Head of caudate nucleus (tissue), 42 donors: Measurements from ENCODE around the gene CDH5.
A peak's percentile ranks its signal among the peaks of the same experiment; 100 is the strongest.
"Not testable (repeated sequence)": the region's sequence is repeated elsewhere in the genome, so short reads cannot be mapped to it uniquely, and the experiment has no call there.

Experiments used
- DNase-seq, 42 donors: peaks; one replicate each; pipeline versions ENCODE4 v3.0.0 to v3.0.0-alpha.2; 2020 to 2021; ENCODE audit warnings: mixed read lengths in 7 of 42
- intact Hi-C: fragments of 100-400 bp; cut with DNase I; formaldehyde crosslinking; loops from one replicate; pipeline ENCODE4 v1.15.0; 2022

CDH5 gene

DNA sequence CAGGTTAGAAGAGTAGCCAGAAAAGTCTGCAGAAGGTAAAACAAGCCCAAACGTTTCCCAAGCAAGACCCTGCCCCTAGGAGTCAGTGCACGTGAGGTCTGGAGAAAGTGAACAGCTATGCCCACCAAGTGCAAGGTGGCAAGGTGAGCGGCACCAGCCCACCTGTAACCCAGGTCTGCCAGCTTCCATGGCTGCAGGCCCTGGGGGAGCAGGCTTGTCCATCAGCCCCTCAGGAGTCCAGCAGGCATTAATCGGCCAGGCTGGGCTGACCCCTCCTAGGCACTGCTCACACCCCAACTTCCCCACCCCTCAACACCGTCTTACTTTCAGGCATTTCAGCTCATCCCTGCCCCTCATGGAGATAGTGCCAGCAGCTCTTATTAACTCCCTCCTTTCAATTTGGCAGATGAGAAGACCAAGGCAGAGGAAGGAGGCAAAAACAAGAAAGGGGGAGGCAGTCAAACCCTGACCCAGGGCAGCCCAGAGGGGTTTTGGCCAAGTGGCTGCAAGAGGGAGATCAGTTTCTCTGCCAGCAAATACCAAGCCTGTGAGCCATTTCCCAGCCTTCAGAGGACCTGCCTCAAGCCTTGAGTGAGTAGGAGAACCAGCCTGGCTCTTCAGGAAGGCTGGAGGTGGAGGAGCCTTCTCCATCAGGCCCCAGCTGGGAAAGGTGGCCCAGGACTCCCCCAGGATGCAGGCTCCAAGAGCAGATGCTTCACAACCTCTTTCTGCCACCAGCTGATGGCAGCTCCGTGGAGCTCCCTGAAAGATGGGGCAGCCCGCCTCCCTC is 75.3 kb downstream of the CDH5 start:
- DNase-seq = peak in 2 of 42 donors; percentile 5 to 22
- intact Hi-C loops = no loop called here

DNA sequence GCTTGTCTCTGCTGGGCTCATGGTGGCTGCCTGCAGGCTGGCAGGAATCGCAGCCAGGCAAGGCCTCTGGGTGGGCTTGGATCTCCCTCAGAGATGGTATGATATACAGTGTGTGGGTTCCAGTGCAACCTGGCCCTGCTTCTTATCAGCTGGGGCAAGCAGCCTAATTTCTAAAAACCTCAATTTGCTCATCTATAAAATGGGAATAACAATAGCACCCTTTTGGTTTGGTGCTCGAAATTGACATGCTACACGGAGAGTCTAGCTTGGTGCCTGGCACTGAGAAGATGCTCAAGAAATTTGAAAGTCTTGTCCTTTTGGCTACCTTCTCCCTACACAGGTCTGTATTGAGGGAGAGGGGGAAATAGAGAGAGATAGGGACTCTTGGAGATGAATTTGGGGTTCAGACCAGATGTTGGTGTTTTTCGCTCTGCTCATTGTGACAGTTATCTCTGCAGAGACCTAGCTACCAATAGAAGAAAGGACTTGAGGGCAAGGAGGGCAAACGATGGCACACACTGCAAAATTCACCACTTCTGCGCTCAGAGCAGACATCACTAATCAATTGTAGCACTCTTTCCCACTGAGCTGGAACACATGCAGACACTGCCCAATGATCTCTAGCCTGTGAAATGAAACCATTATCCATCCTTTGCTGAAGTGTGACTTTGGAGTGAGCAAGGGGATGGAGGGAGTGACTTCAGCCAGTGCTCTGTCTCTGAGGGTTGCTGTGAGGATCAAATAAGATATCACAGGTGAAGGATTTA is 76.2 kb downstream of the CDH5 start:
- intact Hi-C loops = no loop called here
- DNase-seq = no peak

DNA sequence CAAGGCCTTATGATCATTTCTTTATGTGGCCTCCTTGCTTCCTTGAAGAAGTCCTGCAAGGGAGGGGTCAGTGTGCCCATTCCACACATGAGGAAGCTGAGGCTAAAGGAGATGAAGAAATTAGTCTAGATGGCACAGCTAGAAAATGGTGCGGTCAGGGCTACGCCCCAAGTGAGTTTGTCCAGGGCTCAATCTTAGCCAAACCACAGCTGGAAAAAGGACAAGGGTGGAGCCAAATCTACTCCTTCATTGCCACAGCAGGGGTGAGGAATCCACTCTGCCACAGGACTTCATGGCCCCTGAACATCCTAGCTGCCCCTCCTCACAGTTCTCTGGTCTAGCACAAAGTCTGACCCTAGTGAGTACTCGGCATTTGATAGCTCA is 76.8 kb downstream of the CDH5 start:
- peak in 1 of 42 donors; percentile 9 for DNase-seq

DNA sequence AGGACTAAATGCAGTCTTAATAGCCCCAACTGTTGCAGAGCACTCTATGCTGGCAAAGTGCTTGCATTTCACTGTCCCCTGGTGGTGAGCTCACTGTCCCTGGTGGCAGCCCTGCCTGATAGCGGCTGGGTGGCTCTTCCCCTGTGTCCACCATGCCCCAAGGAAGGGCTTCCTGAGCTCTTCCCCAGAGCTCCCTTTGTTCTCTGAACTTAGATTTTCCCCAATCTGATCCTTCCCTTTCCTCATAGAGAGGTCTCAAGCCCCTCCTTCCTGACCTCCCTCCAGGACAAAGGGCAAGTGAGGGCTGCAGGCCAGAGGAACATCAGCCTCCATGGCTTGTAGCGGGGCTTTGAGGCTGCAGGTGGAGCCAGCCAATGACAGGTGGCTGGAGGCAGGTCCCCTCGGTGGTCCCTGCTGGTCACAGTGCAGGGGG is 77.6 kb downstream of the CDH5 start:
- intact Hi-C loops = no loop called here
- no peak for DNase-seq

More for the DNA sequence above, 76.8 kb downstream of the CDH5 start:
- intact Hi-C loops = no loop called here

DNA sequence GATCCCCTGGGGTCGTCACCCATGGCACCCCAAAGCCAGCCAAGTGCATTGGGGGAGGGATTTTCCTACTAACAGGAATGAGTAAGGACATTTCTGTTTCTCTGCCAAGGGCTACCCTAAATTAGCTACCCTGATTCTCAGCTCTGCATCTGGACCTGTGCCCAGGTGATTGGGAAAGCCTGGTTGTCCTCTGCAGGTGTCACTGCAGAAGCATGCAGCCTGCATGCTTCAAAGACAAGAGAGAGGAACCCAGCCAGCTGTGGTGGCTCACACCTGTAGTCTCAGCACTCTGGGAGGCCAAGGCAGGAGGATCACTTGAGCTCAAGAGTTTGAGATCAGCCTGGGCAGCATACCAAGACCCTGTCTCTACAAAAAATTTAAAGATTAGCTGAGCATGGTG is 80.2 kb downstream of the CDH5 start:
- peak in 2 of 42 donors; percentile 3 to 15 for DNase-seq
- intact Hi-C loops = no loop called here

DNA sequence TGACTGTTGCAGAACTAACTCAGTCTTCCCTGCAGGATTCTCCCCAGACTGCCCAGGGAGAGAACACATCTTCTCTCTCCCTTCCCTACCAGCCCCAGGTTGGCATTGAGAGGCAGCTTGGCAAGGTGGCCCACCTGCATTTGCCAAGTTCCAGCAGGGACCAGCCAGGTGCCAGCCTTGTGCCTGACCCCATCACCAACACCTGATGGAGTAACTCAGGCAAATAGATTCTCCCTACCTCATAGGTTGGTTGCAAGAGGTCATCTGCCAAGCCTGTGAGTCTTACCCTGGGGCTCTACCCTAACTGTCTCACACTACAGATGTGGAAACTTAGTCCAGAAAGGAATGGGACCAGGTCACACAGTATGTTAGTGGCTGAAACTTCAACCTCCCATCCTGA is 81.0 kb downstream of the CDH5 start:
- DNase-seq = peak in 2 of 42 donors; percentile 2 to 7
- intact Hi-C loops = no loop called here

DNA sequence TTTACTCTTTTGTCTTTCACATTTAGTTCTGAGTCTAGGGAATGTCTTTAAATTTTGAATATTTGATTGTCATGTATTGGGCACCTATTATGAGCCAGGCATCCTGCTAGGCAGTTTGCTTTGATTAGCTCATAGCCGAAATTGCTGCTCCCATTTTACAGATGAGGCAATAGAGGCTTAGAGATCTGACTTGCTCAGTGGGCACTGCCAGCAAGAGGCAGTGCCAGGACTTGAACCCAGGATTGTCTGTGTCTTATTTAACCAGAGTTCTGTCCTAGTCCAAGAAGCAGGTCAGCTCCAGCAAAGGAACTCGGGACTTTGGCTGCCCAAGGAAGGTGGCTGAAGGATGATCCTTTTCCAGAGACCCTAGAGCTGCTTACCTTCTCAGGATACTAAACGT is 85.1 kb downstream of the CDH5 start:
- intact Hi-C loops = no loop called here
- DNase-seq = peak in 2 of 42 donors; percentile 0 to 4

DNA sequence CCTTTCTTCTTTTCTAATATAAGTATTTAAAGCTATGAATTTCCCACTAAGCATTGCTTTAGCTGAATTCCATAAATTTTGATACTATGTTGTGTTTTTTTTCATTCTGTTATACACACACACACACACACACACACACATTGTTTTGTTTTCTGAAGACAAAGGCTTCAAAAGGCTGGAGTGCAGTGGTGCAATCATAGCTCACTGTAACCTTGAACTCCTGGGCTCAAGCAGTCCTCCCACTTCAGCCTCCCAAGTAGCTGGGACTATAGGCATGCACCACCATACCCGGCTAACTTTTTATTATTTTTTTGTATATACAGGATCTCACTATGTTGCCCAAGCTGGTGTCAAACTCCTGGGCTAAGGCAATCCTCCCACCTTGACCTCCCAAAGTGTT is 86.7 kb downstream of the CDH5 start:
- intact Hi-C loops = not testable (repeated sequence)
- DNase-seq = peak in 2 of 42 donors; percentile 3 to 5
